Kidney epithelial cell (primary cell): ENCODE measurements around the gene UNC13B. TPM values are rescaled to one million over a fixed set of nuclear protein-coding genes. Genes with fewer than 3 reads are reported as not detected.

ENCODE experiments used
- DNase-seq: peaks from one replicate; pipeline ENCODE4 v3.0.0-alpha.2; 2010; ENCODE audit warnings: low read depth
- H3K27me3 ChIP-seq: 2 replicates; pipeline ENCODE4 v1.6.0; 2011; ENCODE audit warnings: low read length; ENCODE audit not compliant: control insufficient read depth, insufficient read depth
- H3K36me3 ChIP-seq: 2 replicates; pipeline ENCODE4 v1.5.1; 2011; ENCODE audit warnings: low read length; ENCODE audit not compliant: control insufficient read depth, insufficient read depth
- H3K4me3 ChIP-seq: 2 replicates; pipeline ENCODE4 v1.5.1; 2011; ENCODE audit warnings: low read depth, mild to moderate bottlenecking, control low read depth, low read length
- CTCF ChIP-seq: IDR thresholded peaks from 2 replicates; pipeline ENCODE4 v1.5.1; 2011; ENCODE audit warnings: mild to moderate bottlenecking, moderate library complexity, low read length, control low read depth, inconsistent platforms; ENCODE audit not compliant: insufficient read depth, poor library complexity, severe bottlenecking
- total RNA-seq: library from RNA; depleted of rRNA; stranded (reverse); fragments of >200 nt; gene quantifications from 2 replicates; pipeline ENCODE4 v1.2.3, GENCODE V29; 2015

The UNC13B gene
- total RNA-seq, 1 donor from 2014 or later: 30.0 TPM

- no peaks in the 10 kb centered on the region for H3K36me3 ChIP-seq
- TF ChIP-seq CTCF: no peak
These were observed 65.5 kb downstream of the UNC13B start for GRCh38 chr9:35227284-35227683.

GRCh38 chr9:35229066-35229778 lies 67.4 kb downstream of the UNC13B start:
- Histone ChIP-seq H3K27me3 (no peaks in the 10 kb centered on the region), H3K36me3 (no peaks in the 10 kb centered on the region), H3K4me3 (no peak overlapping the region)
- no peak for TF ChIP-seq CTCF
- no peak for DNase-seq

More at GRCh38 chr9:35227284-35227683, 65.5 kb downstream of the UNC13B start:
- H3K4me3 ChIP-seq: no peak overlapping the region
- no peak for DNase-seq
- no peaks in the 10 kb centered on the region for H3K27me3 ChIP-seq

- H3K27me3 ChIP-seq: no peaks in the 10 kb centered on the region
- no peak for TF ChIP-seq CTCF
These were observed 68.0 kb downstream of the UNC13B start for GRCh38 chr9:35229779-35230143.

GRCh38 chr9:35232867-35233544 lies 71.2 kb downstream of the UNC13B start:
- TF ChIP-seq CTCF: no peak
- DNase-seq: no peak
- no peak overlapping the region for H3K4me3 ChIP-seq
- H3K27me3 ChIP-seq: no peaks in the 10 kb centered on the region
- no peaks in the 10 kb centered on the region for H3K36me3 ChIP-seq

More at GRCh38 chr9:35229779-35230143, 68.0 kb downstream of the UNC13B start:
- Histone ChIP-seq H3K36me3 (no peaks in the 10 kb centered on the region), H3K4me3 (no peak overlapping the region)
- DNase-seq: no peak

- no peak for DNase-seq
- H3K36me3 ChIP-seq: no peaks in the 10 kb centered on the region
- no peaks in the 10 kb centered on the region for H3K27me3 ChIP-seq
- no peak for TF ChIP-seq CTCF
- no peak overlapping the region for H3K4me3 ChIP-seq
These were observed 74.9 kb downstream of the UNC13B start for GRCh38 chr9:35236692-35237091.
